ENCODE results near the gene SEC24D. TPM values are rescaled to one million over a fixed set of nuclear protein-coding genes. Genes with fewer than 3 reads are reported as not detected.

Gene SEC24D
- total RNA-seq, 1 experiment from 2014 or later: 63.1 TPM

DNA sequence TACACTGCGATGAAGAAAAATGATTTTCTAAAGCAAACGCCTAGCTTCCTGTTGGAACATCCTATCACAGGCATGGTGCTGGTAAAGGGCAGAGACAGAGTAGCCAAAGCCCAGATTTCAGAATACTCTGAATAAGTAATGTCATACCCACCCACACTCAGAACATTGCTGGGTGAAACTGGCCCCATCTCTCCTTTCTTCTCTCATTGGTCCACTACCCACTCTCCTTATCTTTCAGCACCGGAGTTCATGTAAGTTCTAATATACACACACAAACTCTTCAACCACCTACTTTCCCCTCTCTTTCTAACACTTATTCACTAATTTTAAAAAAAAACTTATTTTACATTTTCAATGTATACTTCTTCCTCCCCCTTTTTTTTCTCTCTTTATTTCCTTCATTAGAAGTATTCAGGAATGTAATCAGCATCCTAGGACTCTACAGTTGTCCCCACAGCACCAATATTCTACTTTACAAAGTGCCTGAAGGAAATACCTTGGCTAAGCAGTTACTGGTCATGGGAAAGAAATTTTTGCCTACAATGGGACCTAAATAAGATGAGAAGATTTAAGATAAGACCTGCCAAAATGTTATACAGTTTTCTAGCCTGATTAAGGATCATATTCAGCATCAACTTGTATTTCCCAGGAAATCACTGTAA, 63.0 kb downstream of the SEC24D start (continued):
- TF ChIP-seq SOX15 (CRISPR knock-in tag; IDR thresholded peaks at IDR 0.05): no peak
- TF ChIP-seq ZNF317 (CRISPR knock-in tag; IDR thresholded peaks at IDR 0.05; ENCODE audit: borderline replicate concordance, low read depth): no peak
- TF ChIP-seq, protein P1, sequence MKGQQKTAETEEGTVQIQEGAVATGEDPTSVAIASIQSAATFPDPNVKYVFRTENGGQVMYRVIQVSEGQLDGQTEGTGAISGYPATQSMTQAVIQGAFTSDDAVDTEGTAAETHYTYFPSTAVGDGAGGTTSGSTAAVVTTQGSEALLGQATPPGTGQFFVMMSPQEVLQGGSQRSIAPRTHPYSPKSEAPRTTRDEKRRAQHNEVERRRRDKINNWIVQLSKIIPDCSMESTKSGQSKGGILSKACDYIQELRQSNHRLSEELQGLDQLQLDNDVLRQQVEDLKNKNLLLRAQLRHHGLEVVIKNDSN (CRISPR knock-in tag; IDR thresholded peaks at IDR 0.05): no peak
- no peak for TF ChIP-seq ZNF232 (CRISPR knock-in tag; IDR thresholded peaks at IDR 0.05)

DNA sequence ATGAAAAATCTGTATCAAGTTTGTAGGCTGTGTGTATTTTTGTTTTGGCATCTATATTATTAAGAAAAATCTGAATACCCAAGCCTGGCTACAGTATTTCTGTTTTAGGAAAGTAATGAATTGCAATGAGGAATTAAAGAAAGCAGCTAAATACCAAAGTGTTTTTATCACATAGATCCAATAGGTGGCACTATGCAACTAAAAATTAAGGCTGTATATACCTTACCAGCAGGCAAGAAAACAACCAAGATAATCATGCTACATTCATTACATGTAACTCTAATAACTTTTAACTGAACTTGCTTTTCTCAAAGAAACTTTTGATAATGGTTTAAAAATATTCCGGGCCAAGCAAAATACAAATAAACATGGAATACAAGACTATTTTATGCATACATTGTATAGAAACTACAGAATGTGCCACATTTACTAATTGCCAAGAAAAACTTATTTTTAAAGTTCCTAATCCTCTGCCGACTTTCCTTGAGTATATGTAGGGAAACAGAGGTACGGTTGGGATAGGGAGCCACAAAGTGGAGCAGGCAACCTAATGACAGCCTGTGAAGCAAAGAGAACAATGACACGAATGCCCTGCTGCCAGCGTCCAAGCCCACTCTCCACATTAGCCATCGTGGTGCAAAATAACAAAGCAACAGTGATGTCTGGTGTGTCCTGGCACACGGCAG, 63.7 kb downstream of the SEC24D start:
- POLR2A ChIA-PET: no interaction called here
- no peak overlapping the region for H3K4me3 Mint-ChIP-seq
- CTCF ChIA-PET: interaction anchor here (0.5 to 3.6 kb wide), 16 partner anchors 13 to 199 kb away, joined by 3 to 14 read pairs (median 4); partner anchors contain the start of gene SYNPO2
- peaks cover 12% of the 10 kb centered on the region for H3K36me3 Mint-ChIP-seq
- H3K27ac Mint-ChIP-seq: no peak overlapping the region
- DNase-seq (ENCODE audit: low spot score) (no peak), ATAC-seq (peak; percentile 64)
- no peak for TF ChIP-seq ZNF219 (CRISPR knock-in tag; IDR thresholded peaks at IDR 0.05; ENCODE audit: borderline replicate concordance)
- TF ChIP-seq ELF4 (CRISPR knock-in tag; IDR thresholded peaks at IDR 0.05; ENCODE audit: low read depth): no peak
- no peak for TF ChIP-seq CBFB (CRISPR knock-in tag; IDR thresholded peaks at IDR 0.05; ENCODE audit: low read depth)
- TF ChIP-seq, protein P2, sequence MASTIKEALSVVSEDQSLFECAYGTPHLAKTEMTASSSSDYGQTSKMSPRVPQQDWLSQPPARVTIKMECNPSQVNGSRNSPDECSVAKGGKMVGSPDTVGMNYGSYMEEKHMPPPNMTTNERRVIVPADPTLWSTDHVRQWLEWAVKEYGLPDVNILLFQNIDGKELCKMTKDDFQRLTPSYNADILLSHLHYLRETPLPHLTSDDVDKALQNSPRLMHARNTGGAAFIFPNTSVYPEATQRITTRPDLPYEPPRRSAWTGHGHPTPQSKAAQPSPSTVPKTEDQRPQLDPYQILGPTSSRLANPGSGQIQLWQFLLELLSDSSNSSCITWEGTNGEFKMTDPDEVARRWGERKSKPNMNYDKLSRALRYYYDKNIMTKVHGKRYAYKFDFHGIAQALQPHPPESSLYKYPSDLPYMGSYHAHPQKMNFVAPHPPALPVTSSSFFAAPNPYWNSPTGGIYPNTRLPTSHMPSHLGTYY (CRISPR knock-in tag; IDR thresholded peaks at IDR 0.05): no peak
- TF ChIP-seq, protein P3, sequence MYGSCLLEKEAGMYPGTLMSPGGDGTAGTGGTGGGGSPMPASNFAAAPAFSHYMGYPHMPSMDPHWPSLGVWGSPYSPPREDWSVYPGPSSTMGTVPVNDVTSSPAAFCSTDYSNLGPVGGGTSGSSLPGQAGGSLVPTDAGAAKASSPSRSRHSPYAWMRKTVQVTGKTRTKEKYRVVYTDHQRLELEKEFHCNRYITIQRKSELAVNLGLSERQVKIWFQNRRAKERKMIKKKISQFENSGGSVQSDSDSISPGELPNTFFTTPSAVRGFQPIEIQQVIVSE (CRISPR knock-in tag; IDR thresholded peaks at IDR 0.05; ENCODE audit: borderline replicate concordance): no peak
- TF ChIP-seq, protein P4, sequence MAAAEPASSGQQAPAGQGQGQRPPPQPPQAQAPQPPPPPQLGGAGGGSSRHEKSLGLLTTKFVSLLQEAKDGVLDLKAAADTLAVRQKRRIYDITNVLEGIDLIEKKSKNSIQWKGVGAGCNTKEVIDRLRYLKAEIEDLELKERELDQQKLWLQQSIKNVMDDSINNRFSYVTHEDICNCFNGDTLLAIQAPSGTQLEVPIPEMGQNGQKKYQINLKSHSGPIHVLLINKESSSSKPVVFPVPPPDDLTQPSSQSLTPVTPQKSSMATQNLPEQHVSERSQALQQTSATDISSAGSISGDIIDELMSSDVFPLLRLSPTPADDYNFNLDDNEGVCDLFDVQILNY (CRISPR knock-in tag; IDR thresholded peaks at IDR 0.05): no peak
- TF ChIP-seq FOXP1 (CRISPR knock-in tag; IDR thresholded peaks at IDR 0.05; ENCODE audit: borderline replicate concordance): no peak
- TF ChIP-seq, protein P5, sequence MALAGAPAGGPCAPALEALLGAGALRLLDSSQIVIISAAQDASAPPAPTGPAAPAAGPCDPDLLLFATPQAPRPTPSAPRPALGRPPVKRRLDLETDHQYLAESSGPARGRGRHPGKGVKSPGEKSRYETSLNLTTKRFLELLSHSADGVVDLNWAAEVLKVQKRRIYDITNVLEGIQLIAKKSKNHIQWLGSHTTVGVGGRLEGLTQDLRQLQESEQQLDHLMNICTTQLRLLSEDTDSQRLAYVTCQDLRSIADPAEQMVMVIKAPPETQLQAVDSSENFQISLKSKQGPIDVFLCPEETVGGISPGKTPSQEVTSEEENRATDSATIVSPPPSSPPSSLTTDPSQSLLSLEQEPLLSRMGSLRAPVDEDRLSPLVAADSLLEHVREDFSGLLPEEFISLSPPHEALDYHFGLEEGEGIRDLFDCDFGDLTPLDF (CRISPR knock-in tag; IDR thresholded peaks at IDR 0.05): no peak
- TF ChIP-seq NFE2L1 (CRISPR knock-in tag; IDR thresholded peaks at IDR 0.05): no peak
- TF ChIP-seq ESRRA (CRISPR knock-in tag; IDR thresholded peaks at IDR 0.05; ENCODE audit: borderline replicate concordance): no peak
- no peak for TF ChIP-seq IRF2 (CRISPR knock-in tag; IDR thresholded peaks at IDR 0.05; ENCODE audit: borderline replicate concordance, low read depth)
- TF ChIP-seq, protein P6, sequence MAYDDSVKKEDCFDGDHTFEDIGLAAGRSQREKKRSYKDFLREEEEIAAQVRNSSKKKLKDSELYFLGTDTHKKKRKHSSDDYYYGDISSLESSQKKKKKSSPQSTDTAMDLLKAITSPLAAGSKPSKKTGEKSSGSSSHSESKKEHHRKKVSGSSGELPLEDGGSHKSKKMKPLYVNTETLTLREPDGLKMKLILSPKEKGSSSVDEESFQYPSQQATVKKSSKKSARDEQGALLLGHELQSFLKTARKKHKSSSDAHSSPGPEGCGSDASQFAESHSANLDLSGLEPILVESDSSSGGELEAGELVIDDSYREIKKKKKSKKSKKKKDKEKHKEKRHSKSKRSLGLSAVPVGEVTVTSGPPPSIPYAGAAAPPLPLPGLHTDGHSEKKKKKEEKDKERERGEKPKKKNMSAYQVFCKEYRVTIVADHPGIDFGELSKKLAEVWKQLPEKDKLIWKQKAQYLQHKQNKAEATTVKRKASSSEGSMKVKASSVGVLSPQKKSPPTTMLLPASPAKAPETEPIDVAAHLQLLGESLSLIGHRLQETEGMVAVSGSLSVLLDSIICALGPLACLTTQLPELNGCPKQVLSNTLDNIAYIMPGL (CRISPR knock-in tag; IDR thresholded peaks at IDR 0.05): no peak
- TF ChIP-seq, protein P7, sequence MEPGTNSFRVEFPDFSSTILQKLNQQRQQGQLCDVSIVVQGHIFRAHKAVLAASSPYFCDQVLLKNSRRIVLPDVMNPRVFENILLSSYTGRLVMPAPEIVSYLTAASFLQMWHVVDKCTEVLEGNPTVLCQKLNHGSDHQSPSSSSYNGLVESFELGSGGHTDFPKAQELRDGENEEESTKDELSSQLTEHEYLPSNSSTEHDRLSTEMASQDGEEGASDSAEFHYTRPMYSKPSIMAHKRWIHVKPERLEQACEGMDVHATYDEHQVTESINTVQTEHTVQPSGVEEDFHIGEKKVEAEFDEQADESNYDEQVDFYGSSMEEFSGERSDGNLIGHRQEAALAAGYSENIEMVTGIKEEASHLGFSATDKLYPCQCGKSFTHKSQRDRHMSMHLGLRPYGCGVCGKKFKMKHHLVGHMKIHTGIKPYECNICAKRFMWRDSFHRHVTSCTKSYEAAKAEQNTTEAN (CRISPR knock-in tag; IDR thresholded peaks at IDR 0.05): no peak
- TF ChIP-seq, protein P8, sequence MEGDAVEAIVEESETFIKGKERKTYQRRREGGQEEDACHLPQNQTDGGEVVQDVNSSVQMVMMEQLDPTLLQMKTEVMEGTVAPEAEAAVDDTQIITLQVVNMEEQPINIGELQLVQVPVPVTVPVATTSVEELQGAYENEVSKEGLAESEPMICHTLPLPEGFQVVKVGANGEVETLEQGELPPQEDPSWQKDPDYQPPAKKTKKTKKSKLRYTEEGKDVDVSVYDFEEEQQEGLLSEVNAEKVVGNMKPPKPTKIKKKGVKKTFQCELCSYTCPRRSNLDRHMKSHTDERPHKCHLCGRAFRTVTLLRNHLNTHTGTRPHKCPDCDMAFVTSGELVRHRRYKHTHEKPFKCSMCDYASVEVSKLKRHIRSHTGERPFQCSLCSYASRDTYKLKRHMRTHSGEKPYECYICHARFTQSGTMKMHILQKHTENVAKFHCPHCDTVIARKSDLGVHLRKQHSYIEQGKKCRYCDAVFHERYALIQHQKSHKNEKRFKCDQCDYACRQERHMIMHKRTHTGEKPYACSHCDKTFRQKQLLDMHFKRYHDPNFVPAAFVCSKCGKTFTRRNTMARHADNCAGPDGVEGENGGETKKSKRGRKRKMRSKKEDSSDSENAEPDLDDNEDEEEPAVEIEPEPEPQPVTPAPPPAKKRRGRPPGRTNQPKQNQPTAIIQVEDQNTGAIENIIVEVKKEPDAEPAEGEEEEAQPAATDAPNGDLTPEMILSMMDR (IDR thresholded peaks at IDR 0.05): no peak; the same call in 1 of the 2 replicates
- TF ChIP-seq, protein P9, sequence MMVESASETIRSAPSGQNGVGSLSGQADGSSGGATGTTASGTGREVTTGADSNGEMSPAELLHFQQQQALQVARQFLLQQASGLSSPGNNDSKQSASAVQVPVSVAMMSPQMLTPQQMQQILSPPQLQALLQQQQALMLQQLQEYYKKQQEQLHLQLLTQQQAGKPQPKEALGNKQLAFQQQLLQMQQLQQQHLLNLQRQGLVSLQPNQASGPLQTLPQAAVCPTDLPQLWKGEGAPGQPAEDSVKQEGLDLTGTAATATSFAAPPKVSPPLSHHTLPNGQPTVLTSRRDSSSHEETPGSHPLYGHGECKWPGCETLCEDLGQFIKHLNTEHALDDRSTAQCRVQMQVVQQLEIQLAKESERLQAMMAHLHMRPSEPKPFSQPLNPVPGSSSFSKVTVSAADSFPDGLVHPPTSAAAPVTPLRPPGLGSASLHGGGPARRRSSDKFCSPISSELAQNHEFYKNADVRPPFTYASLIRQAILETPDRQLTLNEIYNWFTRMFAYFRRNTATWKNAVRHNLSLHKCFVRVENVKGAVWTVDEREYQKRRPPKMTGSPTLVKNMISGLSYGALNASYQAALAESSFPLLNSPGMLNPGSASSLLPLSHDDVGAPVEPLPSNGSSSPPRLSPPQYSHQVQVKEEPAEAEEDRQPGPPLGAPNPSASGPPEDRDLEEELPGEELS (CRISPR knock-in tag; IDR thresholded peaks at IDR 0.05): no peak
- no peaks in the 10 kb centered on the region for H3K9me3 Mint-ChIP-seq
- H3K4me1 Mint-ChIP-seq: peaks cover 25% of the 10 kb centered on the region
- H3K27me3 Mint-ChIP-seq (ENCODE audit: low read depth): no peaks in the 10 kb centered on the region
